ENCODE data around the gene VAV2. TPM values are rescaled to one million over a fixed set of nuclear protein-coding genes. Genes with fewer than 3 reads are reported as not detected.

VAV2 gene
- total and polyA plus RNA-seq, 2 of the 4 experiments (the other 2 are of a cell fraction): 10.8 to 13.4 TPM

- Histone ChIP-seq H2BK15ac (ENCODE audit: low read depth, low read length) (no peak overlapping the region), H2AK9ac (replicated peaks; ENCODE audit: low read depth, low read length, poor library complexity) (peak overlapping the region; percentile 88), H4K20me1 (ENCODE audit: insufficient read depth, low read length) (no peaks in the 10 kb centered on the region), H2AFZ (replicated peaks; ENCODE audit: low read length, poor library complexity) (peak overlapping the region; percentile 75), H4K5ac (ENCODE audit: low read depth, low read length) (no peak overlapping the region), H3K56ac (ENCODE audit: extremely low read depth, insufficient read depth, low read length) (no peak overlapping the region), H2BK20ac (ENCODE audit: low read depth, low read length) (no peak overlapping the region), H4K91ac (ENCODE audit: insufficient read depth, low read depth, low read length) (no peak overlapping the region), H3K27ac (ENCODE audit: insufficient read depth, low read length) (no peak overlapping the region), H3K36me3 (ENCODE audit: control insufficient read depth, insufficient read depth, low read length) (no peaks in the 10 kb centered on the region), H2BK120ac (ENCODE audit: low read depth, low read length) (no peak overlapping the region), H2AK5ac (ENCODE audit: low read depth, low read length) (no peak overlapping the region), H3K14ac (replicated peaks; ENCODE audit: low read depth, low read length) (no peak overlapping the region), H3K23ac (ENCODE audit: low read depth, low read length) (no peak overlapping the region), H3K27me3 (ENCODE audit: control insufficient read depth, insufficient read depth, low read length) (peaks cover 6% of the 10 kb centered on the region; the same call in 1 of the 2 replicates), H3K4me3 (ENCODE audit: insufficient read depth, low read depth, low read length) (no peak overlapping the region), H3K9ac (ENCODE audit: low read depth, low read length) (no peak overlapping the region), H3K9me1 (ENCODE audit: insufficient read depth, low read length) (0 out of 2 replicates have a peak, but pooled peaks cover 3% of the 10 kb centered on the region), H2BK5ac (ENCODE audit: low read depth, low read length, poor library complexity, severe bottlenecking) (no peak overlapping the region), H4K8ac (ENCODE audit: low read depth in 2 of 2, low read length in 2 of 2) (no peak overlapping the region), H3K4ac (ENCODE audit: low read depth, low read length) (no peak overlapping the region), H3K9me3 (ENCODE audit: control insufficient read depth, insufficient read depth, low read length) (no peaks in the 10 kb centered on the region), H3K18ac (ENCODE audit: low read depth, low read length) (no peak overlapping the region), H3K79me1 (ENCODE audit: low read depth in 1 of 2, low read length in 2 of 2) (no peaks in the 10 kb centered on the region), H3K4me1 (ENCODE audit: control insufficient read depth, insufficient read depth, low read length) (peaks cover 2% of the 10 kb centered on the region; the same call in 1 of the 2 replicates), H3K4me2 (ENCODE audit: low read depth, low read length) (no peak overlapping the region)
- TF ChIP-seq ELK1 (IDR thresholded peaks at IDR 0.05; ENCODE audit: borderline replicate concordance, low read depth, low read length) (no peak), MAFK (IDR thresholded peaks at IDR 0.05; ENCODE audit: low read depth, low read length) (no peak), USF2 (IDR thresholded peaks at IDR 0.05; ENCODE audit: low read depth, low read length) (no peak), RAD21 (IDR thresholded peaks at IDR 0.05; ENCODE audit: low read length) (no peak), MXI1 (IDR thresholded peaks at IDR 0.05; ENCODE audit: borderline replicate concordance, low read depth, low read length) (no peak), FOS (IDR thresholded peaks at IDR 0.05; ENCODE audit: low read depth, low read length) (no peak), RFX5 (IDR thresholded peaks at IDR 0.05; ENCODE audit: low read depth, low read length) (no peak), NFE2L2 (IDR thresholded peaks at IDR 0.05; ENCODE audit: low read depth, low read length) (no peak), CHD1 (IDR thresholded peaks at IDR 0.05; ENCODE audit: low read depth, low read length) (no peak), SMC3 (IDR thresholded peaks at IDR 0.05; ENCODE audit: low read depth, low read length) (no peak), BHLHE40 (IDR thresholded peaks at IDR 0.05; ENCODE audit: low read depth, low read length) (no peak), POLR2A (IDR thresholded peaks at IDR 0.05; ENCODE audit: low read depth, low read length) (no peak), RCOR1 (IDR thresholded peaks at IDR 0.05; ENCODE audit: insufficient replicate concordance, low read length) (no peak), CEBPB (IDR thresholded peaks at IDR 0.05; ENCODE audit: low read depth, low read length) (no peak)
- TF ChIP-seq, protein P1, sequence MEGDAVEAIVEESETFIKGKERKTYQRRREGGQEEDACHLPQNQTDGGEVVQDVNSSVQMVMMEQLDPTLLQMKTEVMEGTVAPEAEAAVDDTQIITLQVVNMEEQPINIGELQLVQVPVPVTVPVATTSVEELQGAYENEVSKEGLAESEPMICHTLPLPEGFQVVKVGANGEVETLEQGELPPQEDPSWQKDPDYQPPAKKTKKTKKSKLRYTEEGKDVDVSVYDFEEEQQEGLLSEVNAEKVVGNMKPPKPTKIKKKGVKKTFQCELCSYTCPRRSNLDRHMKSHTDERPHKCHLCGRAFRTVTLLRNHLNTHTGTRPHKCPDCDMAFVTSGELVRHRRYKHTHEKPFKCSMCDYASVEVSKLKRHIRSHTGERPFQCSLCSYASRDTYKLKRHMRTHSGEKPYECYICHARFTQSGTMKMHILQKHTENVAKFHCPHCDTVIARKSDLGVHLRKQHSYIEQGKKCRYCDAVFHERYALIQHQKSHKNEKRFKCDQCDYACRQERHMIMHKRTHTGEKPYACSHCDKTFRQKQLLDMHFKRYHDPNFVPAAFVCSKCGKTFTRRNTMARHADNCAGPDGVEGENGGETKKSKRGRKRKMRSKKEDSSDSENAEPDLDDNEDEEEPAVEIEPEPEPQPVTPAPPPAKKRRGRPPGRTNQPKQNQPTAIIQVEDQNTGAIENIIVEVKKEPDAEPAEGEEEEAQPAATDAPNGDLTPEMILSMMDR (conservative IDR thresholded peaks at IDR 0.05; ENCODE audit: low read depth, low read length): no peak
- WGBS, 2 experiments (ENCODE audit: extremely low coverage in 2 of 2, insufficient read length in 1 of 2): 90% methylated on average over 2 of the region's 6 CpGs; no CpG with 5 or more reads in 1 of the 2 experiments
- POLR2A ChIA-PET (ENCODE audit: unreplicated experiment): no interaction called here
- in situ Hi-C loops (cut with MboI; ENCODE audit: low sequenced_read_pairs) (loop anchor here (10.0 kb wide), 1 partner anchor 465 kb away; the partner anchor contains the start of gene ADAMTSL2), intact Hi-C loops (cut with micrococcal nuclease) (no loop called here), dilution Hi-C loops (cut with HindIII; ENCODE audit: low sequenced_read_pairs, unreplicated experiment) (loop anchor here (25.0 kb wide), 1 partner anchor 213 kb away; no protein-coding TSS in a partner anchor)
- ATAC-seq (ENCODE audit: low read depth): peak; percentile 33
- CTCF ChIA-PET: interaction anchor here (1.5 kb wide), 1 partner anchor 218 kb away, joined by 4 read pairs; no protein-coding TSS in a partner anchor
- no peak for DNase-seq
- BruUV-seq (replicated peaks): no TSS peak
Measured at GRCh38 chr9:133999851-134000265, 7.7 kb upstream of the VAV2 start.
